T follicular helper cell (primary cell): Measurements from ENCODE around the gene USH1G.

ENCODE experiments used
- DNase-seq: peaks from one replicate; pipeline ENCODE4 v3.0.0-alpha.2; 2020; ENCODE audit warnings: low read depth

USH1G gene

GRCh38 chr17:74903034-74903433, 20.0 kb downstream of the USH1G start:
- no peak for DNase-seq

- DNase-seq: no peak
Measured at GRCh38 chr17:74901353-74902135, 21.5 kb downstream of the USH1G start.

- DNase-seq: no peak
Measured at GRCh38 chr17:74900208-74900607, 22.8 kb downstream of the USH1G start.

GRCh38 chr17:74898376-74898946, 24.6 kb downstream of the USH1G start:
- DNase-seq: no peak

- no peak for DNase-seq
Measured at GRCh38 chr17:74893936-74894671, 29.0 kb downstream of the USH1G start.

- DNase-seq: no peak
Measured at GRCh38 chr17:74892974-74893911, 29.8 kb downstream of the USH1G start, which contains the start of gene FADS6. TSS of gene FADS6 (minus strand) at chr17:74893633. CDS start at chr17:74893595, 38 bp downstream.

- no peak for DNase-seq
Measured at GRCh38 chr17:74892013-74892841, 30.8 kb downstream of the USH1G start.

- no peak for DNase-seq
Measured at GRCh38 chr17:74890554-74890953, 32.5 kb downstream of the USH1G start.

GRCh38 chr17:74888469-74888868, 34.6 kb downstream of the USH1G start:
- DNase-seq: no peak

GRCh38 chr17:74883241-74883745, 39.8 kb downstream of the USH1G start:
- no peak for DNase-seq

GRCh38 chr17:74882517-74883240, 40.4 kb downstream of the USH1G start:
- no peak for DNase-seq

GRCh38 chr17:74881073-74881472, 42.0 kb downstream of the USH1G start:
- DNase-seq: no peak

GRCh38 chr17:74879308-74879707, 43.7 kb downstream of the USH1G start:
- DNase-seq: no peak

- no peak for DNase-seq
Measured at GRCh38 chr17:74878658-74879057, 44.4 kb downstream of the USH1G start.

- no peak for DNase-seq
Measured at GRCh38 chr17:74877592-74878548, 45.2 kb downstream of the USH1G start.

GRCh38 chr17:74875977-74876593, 47.0 kb downstream of the USH1G start:
- no peak for DNase-seq

- DNase-seq: no peak
Measured at GRCh38 chr17:74875155-74875976, 47.7 kb downstream of the USH1G start.
